ENCODE results near the gene FGF2.
"Not testable (repeated sequence)": the region's sequence is repeated elsewhere in the genome, so short reads cannot be mapped to it uniquely, and the experiment has no call there.

FGF2 gene

GRCh38 chr4:122814426-122814825 is 12.2 kb upstream of the FGF2 start:
- DNase-seq (ENCODE audit: low read depth): no peak

- no peak for DNase-seq (ENCODE audit: low read depth)
These were observed 11.4 kb upstream of the FGF2 start for GRCh38 chr4:122815248-122815647.

- no peak for DNase-seq (ENCODE audit: low read depth)
These were observed 10.2 kb upstream of the FGF2 start for GRCh38 chr4:122816476-122816875.

- no peak for DNase-seq (ENCODE audit: low read depth)
These were observed 6.8 kb upstream of the FGF2 start for GRCh38 chr4:122819708-122820449.

- DNase-seq (ENCODE audit: low read depth): no peak
These were observed 5.5 kb upstream of the FGF2 start for GRCh38 chr4:122821092-122821491.

GRCh38 chr4:122822466-122822865 is 4.2 kb upstream of the FGF2 start:
- no peak for DNase-seq (ENCODE audit: low read depth)

- no peak for DNase-seq (ENCODE audit: low read depth)
These were observed 3.2 kb upstream of the FGF2 start for GRCh38 chr4:122823476-122823875.

GRCh38 chr4:122824616-122825015 is 2.0 kb upstream of the FGF2 start:
- no peak for DNase-seq (ENCODE audit: low read depth)

- DNase-seq (ENCODE audit: low read depth): no peak
These were observed 528 bp upstream of the FGF2 start for GRCh38 chr4:122826079-122826527.

GRCh38 chr4:122827258-122827878 is 737 bp downstream of the FGF2 start:
- no peak for DNase-seq (ENCODE audit: low read depth)

- DNase-seq (ENCODE audit: low read depth): no peak
These were observed 1.4 kb downstream of the FGF2 start for GRCh38 chr4:122827879-122828601.

- no peak for DNase-seq (ENCODE audit: low read depth)
These were observed 3.9 kb downstream of the FGF2 start for GRCh38 chr4:122830426-122831095.

- DNase-seq (ENCODE audit: low read depth): no peak
These were observed 5.0 kb downstream of the FGF2 start for GRCh38 chr4:122831515-122832196.

- DNase-seq (ENCODE audit: low read depth): no peak
These were observed 6.1 kb downstream of the FGF2 start for GRCh38 chr4:122832732-122833131.

GRCh38 chr4:122833999-122834398 is 7.4 kb downstream of the FGF2 start:
- DNase-seq (ENCODE audit: low read depth): no peak

GRCh38 chr4:122836941-122837340 is 10.3 kb downstream of the FGF2 start:
- DNase-seq (ENCODE audit: low read depth): no peak

GRCh38 chr4:122838034-122838433 is 11.4 kb downstream of the FGF2 start:
- DNase-seq (ENCODE audit: low read depth): no peak

- DNase-seq (ENCODE audit: low read depth): no peak
These were observed 15.8 kb downstream of the FGF2 start for GRCh38 chr4:122842392-122842791.

- no peak for DNase-seq (ENCODE audit: low read depth)
These were observed 16.4 kb downstream of the FGF2 start for GRCh38 chr4:122842984-122843531.

- DNase-seq (ENCODE audit: low read depth): not testable (repeated sequence)
These were observed 17.8 kb downstream of the FGF2 start for GRCh38 chr4:122844391-122844790.

- DNase-seq (ENCODE audit: low read depth): no peak
These were observed 18.4 kb downstream of the FGF2 start for GRCh38 chr4:122845066-122845465.

- DNase-seq (ENCODE audit: low read depth): no peak
These were observed 19.1 kb downstream of the FGF2 start for GRCh38 chr4:122845760-122846159.

Data from CMK (cell line).